WI38 (cell line): ENCODE data around the gene HM13.
"Not testable (repeated sequence)": the region's sequence is repeated elsewhere in the genome, so short reads cannot be mapped to it uniquely, and the experiment has no call there.

Experiments used
- H3K4me3 ChIP-seq: 2 replicates; pipeline ENCODE4 v1.5.1; 2011; ENCODE audit warnings: low read depth, mild to moderate bottlenecking, control low read depth, low read length
- CTCF ChIP-seq: IDR thresholded peaks from 2 replicates; pipeline ENCODE4 v1.5.1; 2012; ENCODE audit warnings: low read depth, mild to moderate bottlenecking, control low read depth, low read length

Gene HM13

DNA sequence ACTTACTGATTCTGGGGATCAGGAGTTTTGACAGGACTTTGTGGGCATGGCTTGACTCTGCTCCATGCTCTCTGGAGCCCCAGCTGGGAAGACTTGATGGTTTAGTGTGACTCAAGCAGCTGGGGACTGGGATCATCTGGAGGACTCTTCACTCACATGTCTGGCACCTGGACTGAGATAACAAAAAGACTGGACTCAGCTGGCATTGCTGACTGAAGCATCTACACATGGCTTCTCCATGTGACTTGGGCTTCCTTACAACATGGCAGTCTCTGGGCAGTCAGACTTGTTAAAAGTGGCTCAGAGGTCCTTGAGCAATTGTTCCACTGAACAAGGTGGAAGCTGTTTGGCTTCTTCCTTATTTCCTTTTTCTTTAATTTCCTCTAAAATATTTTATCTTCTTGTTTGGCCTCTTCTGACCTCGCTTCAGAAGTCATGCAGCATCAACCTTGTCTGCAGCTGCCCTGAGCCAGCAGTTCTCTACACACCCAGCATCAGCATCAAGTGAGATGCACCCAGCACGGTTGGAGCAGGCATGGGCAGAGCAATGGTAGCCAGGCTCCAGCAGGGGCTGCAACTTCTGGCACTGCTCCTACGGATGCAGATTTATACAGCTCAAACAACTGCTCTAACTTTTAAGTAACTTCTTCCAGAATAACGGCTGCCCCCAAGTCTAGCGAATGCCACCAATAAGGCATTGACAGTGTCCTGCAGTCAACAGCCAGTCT, 5.6 kb upstream of the HM13 start:
- no peak for TF ChIP-seq CTCF
- H3K4me3 ChIP-seq: no peak overlapping the region

DNA sequence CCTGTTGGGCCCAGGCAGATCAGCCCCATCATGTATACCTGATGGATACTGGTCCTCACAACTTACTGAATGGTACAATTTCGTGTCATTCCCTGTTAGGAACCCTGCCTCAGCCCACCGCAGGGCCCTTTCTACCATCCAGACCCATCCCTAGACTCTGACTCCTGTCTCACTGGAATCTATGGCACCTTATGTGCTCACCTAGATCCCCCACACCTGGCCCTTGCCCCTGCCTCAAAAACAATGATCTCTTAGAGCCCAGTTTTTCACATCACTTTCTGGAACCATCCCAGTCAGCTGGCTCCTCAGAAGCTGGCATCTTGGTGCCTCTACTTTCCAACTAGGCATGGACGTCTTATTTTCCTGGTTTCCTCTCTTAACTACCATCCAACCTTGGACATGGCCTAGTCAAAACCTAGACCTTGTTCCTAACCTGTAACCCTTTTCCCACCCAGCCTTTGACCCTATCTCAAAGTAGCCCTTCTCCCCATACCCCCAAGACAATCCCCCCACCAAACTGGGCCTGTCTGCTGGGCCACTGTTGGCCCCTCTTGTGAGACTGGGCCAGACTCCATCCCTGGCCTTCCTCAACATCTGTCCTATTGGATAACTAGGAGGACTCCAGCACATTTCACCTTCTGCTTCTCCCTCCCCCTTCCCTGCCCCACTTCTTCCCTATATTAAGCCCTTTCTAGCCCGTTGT, 981 bp downstream of the HM13 start:
- TF ChIP-seq CTCF: no peak
- H3K4me3 ChIP-seq: peak overlapping the region; percentile 98

- no peak for TF ChIP-seq CTCF
- peak overlapping the region; percentile 98 for H3K4me3 ChIP-seq
Observed at GRCh38 chr20:31515775-31516107, 1.5 kb downstream of the HM13 start.

DNA sequence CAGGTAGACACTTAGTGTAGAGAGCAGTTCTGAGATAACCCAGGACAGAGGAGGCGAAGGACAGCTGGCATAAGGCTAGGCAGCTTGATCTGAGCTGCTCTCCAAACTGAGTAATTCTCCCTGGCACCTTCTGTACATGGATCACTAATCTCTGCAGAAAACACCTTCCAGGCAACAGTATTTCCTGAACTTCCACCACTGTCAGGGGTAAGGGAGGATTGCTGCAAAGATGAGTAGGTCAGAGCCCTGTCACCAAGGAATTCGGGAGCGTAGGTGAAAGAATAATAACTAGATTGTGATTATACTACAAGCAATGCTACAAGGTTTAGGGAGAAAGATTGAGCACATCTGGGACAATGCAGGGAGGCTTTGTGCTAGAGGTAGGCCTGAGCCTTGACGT, 1.9 kb downstream of the HM13 start:
- H3K4me3 ChIP-seq: peak overlapping the region; percentile 98
- no peak for TF ChIP-seq CTCF

DNA sequence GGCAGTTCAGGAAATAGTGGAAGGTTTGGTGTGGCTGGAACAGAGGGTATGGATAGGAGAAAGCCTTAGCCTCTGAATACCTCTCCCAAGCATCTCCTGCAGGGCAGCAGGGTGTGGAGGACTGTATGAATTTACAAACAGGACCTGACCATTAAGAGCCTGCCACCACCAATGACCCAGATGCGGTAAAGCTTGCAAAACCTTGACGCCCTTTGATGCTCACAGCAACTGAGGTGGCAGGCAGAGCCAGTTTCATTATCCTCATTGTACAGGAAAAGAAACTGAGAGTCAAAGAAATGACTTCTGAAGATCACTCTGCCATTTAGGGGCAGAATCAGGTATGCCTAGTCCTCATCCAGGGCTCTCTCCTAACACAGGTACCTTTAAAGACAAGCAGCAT, 2.4 kb downstream of the HM13 start:
- no peak for TF ChIP-seq CTCF
- H3K4me3 ChIP-seq: peak overlapping the region; percentile 98

GRCh38 chr20:31517373-31517772, 3.1 kb downstream of the HM13 start:
- peak; percentile 14; the same call in 1 of the 2 replicates for TF ChIP-seq CTCF
- no peak overlapping the region for H3K4me3 ChIP-seq

DNA sequence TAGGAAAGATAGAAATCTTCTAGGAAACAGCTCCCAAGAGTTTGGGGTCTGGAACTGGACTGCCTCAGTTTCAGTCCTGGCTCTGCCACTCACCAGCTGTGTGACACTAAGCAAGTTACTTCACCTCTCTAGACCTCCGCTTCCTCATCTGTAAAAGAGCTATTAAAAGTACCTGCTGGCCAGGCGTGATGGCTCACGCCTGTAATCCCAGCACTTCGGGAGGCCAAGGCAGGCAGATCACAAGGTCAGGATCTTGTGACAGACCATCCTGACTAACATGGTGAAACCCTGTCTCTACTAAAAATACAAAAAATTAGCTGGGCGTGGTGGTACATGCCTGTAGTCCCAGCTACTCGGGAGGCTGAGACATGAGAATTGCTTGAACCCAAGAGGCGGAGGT, 7.0 kb downstream of the HM13 start:
- H3K4me3 ChIP-seq: not testable (repeated sequence)
